IPS-18c (cell line): ENCODE measurements around the gene ELP5.
A peak's percentile ranks its signal among the peaks of the same experiment; 100 is the strongest.

Source experiments
- H3K4me3 ChIP-seq: 2 replicates; pipeline ENCODE4 v1.7.0; 2013; ENCODE audit warnings: low read depth, mild to moderate bottlenecking, low read length, moderate library complexity; ENCODE audit not compliant: insufficient read depth
- H3K9me3 ChIP-seq: one replicate; pipeline ENCODE4 v1.6.1; 2013; ENCODE audit warnings: mild to moderate bottlenecking, low read length, moderate library complexity; ENCODE audit not compliant: control insufficient read depth, insufficient read depth

ELP5 gene

GRCh38 chr17:7226721-7227710, 25.0 kb upstream of the ELP5 start:
- H3K4me3 ChIP-seq: no peak overlapping the region
- H3K9me3 ChIP-seq: no peaks in the 10 kb centered on the region

GRCh38 chr17:7228920-7229319, 23.1 kb upstream of the ELP5 start:
- Histone ChIP-seq H3K9me3 (no peaks in the 10 kb centered on the region), H3K4me3 (no peak overlapping the region)

- H3K4me3 ChIP-seq: no peak overlapping the region
- H3K9me3 ChIP-seq: no peaks in the 10 kb centered on the region
Observed at GRCh38 chr17:7229504-7229903, 22.5 kb upstream of the ELP5 start.

DNA sequence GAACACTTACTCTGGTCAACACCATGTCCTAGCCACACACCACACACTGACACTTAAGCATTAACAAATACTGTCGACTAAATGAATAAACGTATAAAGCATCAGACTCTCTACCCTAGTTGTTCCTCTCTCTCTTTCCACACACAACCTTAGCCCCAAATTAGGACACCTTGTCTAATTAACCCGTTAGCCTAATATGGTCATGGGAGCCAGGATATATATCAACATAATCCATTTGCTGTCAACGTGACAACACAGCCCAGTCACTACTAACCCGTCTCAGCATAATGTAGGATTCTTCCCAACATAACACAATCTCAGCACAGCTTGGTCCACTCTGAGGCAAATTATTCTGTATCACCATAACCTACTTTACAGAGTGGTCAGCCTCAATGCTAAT, 19.9 kb upstream of the ELP5 start:
- H3K4me3 ChIP-seq: no peak overlapping the region
- H3K9me3 ChIP-seq: no peaks in the 10 kb centered on the region

GRCh38 chr17:7233701-7234082, 18.3 kb upstream of the ELP5 start:
- Histone ChIP-seq H3K9me3 (no peaks in the 10 kb centered on the region), H3K4me3 (peak overlapping the region; percentile 82)

- H3K9me3 ChIP-seq: no peaks in the 10 kb centered on the region
- H3K4me3 ChIP-seq: peak within 1 kb of the TSS; percentile 82
Observed at GRCh38 chr17:7234083-7234951, 17.7 kb upstream of the ELP5 start, which contains the start of gene DVL2. DVL2 (minus strand) TSS chr17:7234517; CDS start chr17:7234262, 255 bp downstream.

- Histone ChIP-seq H3K4me3 (no peak overlapping the region; the same call in 1 of the 2 replicates), H3K9me3 (no peaks in the 10 kb centered on the region)
Observed at GRCh38 chr17:7235693-7236665, 16.0 kb upstream of the ELP5 start.

DNA sequence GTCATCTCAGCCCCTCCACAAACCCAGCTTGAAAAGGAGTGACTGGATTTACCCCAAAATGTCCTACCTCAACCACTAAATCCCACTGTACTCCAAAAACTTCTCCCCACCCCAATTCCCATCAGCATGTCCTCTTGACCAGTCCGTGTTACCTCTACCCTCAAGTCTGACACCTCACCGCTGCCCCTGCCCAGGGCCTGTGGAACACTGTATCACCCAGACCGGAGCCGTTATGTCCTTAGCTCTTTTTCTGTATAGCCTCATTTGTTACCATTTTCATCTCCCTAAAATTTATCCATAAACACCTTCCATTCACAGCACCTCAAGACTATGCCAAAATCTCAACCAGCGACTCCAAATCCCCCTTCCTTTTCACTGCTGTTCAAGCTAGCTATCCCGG, 15.2 kb upstream of the ELP5 start:
- Histone ChIP-seq H3K9me3 (no peaks in the 10 kb centered on the region), H3K4me3 (no peak overlapping the region)

DNA sequence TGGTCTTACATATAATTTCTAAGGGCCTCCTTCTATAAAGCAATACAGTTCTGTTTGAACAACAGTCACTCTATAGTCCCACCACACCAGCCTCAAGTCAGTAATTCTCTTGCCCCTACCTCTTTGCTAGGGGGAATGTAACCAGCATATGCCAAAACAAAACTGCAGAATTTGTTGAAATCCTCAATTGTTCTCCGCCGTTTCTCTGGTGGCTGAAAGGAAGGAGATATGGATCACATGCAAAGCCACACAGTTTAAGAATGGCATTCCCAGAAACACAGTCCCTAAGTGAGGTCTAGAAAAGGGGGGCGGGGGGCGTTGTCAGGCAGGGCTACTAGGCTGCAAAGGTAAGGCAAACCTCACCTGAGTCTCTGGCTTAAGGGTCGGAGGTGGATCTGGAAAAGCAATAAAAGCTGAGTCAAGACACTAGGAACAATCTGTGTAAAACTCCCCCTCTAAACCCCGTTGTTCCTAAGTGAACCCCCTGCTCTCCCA, 14.7 kb upstream of the ELP5 start:
- Histone ChIP-seq H3K4me3 (peak overlapping the region; percentile 75), H3K9me3 (no peaks in the 10 kb centered on the region)

- Histone ChIP-seq H3K9me3 (no peaks in the 10 kb centered on the region), H3K4me3 (peak overlapping the region; percentile 96)
Observed at GRCh38 chr17:7237761-7238419, 14.1 kb upstream of the ELP5 start.

GRCh38 chr17:7238420-7239090, 13.5 kb upstream of the ELP5 start:
- peak overlapping the region; percentile 96 for H3K4me3 ChIP-seq
- no peaks in the 10 kb centered on the region for H3K9me3 ChIP-seq

- Histone ChIP-seq H3K9me3 (no peaks in the 10 kb centered on the region), H3K4me3 (peak within 1 kb of the TSS; percentile 96)
Observed at GRCh38 chr17:7239091-7240027, 12.7 kb upstream of the ELP5 start, which contains the start of gene PHF23. PHF23 (minus strand) TSS chr17:7239457; CDS start chr17:7239279, 178 bp downstream.

DNA sequence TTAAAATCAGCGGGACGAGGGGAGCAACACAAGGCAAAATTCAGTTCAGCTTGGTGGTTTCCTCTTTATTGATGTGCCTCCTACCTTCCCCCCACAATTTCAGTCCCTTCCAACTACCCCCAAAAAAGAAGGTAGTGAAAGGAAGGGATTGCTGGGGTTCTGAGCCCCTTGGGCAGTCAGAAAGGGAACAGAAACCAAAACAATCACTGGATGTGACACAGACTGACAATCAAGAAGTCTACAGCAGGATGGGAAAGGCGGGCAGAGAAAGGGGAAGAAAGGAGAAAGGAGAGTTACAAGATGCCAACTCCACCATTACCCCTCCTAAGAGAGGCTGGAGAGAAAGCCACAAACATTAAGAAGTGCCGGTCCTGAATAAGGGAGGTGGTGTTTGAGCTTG, 11.6 kb upstream of the ELP5 start:
- H3K4me3 ChIP-seq: 0 out of 2 replicates have a peak overlapping the region, but pooled peaks have one; percentile 20
- no peaks in the 10 kb centered on the region for H3K9me3 ChIP-seq

DNA sequence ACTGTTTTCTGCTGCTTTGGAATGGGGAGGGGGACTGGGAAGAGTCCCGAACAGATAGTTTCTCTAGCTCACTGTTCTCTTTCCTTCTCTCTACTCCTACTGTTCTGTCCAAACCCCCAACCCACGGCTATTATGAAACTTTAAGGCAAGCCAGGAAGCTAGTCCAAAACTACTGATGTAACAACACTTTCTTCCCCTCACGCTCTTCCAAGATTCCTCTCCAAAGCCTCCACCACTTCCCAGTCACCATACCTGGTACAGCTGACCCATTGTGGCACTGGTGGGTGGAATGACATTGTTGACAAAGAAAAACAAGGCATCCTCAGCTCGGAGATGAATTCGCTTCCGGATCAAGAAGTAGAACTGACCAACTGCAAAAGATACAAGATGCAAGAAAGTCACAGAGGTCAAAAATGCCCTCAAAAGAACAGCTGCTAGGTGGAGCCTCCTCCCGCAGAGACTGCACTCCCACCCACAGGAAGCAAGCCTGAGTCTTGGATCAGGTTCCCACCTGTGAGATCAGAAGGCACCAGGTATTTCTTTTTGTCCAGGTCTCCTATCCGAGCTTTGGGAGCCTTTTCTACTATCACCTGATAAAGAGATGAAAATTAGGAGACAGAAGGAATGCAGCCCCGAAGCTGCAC, 10.8 kb upstream of the ELP5 start:
- H3K9me3 ChIP-seq: no peaks in the 10 kb centered on the region
- peak overlapping the region; percentile 97 for H3K4me3 ChIP-seq
